AG09319 (cell line): ENCODE data around the gene KBTBD6.

Source experiments
- DNase-seq: peaks from one replicate; pipeline ENCODE4 v3.0.0-alpha.2; 2010; ENCODE audit warnings: low read depth; ENCODE audit errors: extremely low read depth
- CTCF ChIP-seq: IDR thresholded peaks from 2 replicates; pipeline ENCODE4 v1.5.1; 2011; ENCODE audit warnings: low read depth, mild to moderate bottlenecking, inconsistent platforms, low read length, moderate library complexity

The KBTBD6 gene

GRCh38 chr13:41130356-41130755 is 2.2 kb downstream of the KBTBD6 start:
- no peak for DNase-seq

GRCh38 chr13:41127701-41128100 is 4.9 kb downstream of the KBTBD6 start:
- no peak for TF ChIP-seq CTCF
- no peak for DNase-seq

More at GRCh38 chr13:41130356-41130755, 2.2 kb downstream of the KBTBD6 start:
- no peak for TF ChIP-seq CTCF

GRCh38 chr13:41122838-41123237 is 9.8 kb downstream of the KBTBD6 start:
- no peak for TF ChIP-seq CTCF
- no peak for DNase-seq

GRCh38 chr13:41117869-41118268 is 14.7 kb downstream of the KBTBD6 start:
- no peak for TF ChIP-seq CTCF
- no peak for DNase-seq

GRCh38 chr13:41111454-41111853 is 21.1 kb downstream of the KBTBD6 start:
- DNase-seq, result no peak
- no peak for TF ChIP-seq CTCF

- no peak for TF ChIP-seq CTCF
- no peak for DNase-seq
Measured at GRCh38 chr13:41107584-41108014, 25.0 kb downstream of the KBTBD6 start.

GRCh38 chr13:41107104-41107571 is 25.5 kb downstream of the KBTBD6 start:
- DNase-seq, result no peak
- no peak for TF ChIP-seq CTCF
